HG02840 (cell line): Measurements from ENCODE around the gene APOLD1.
"Not testable (repeated sequence)": the region's sequence is repeated elsewhere in the genome, so short reads cannot be mapped to it uniquely, and the experiment has no call there.

Experiments
- ATAC-seq: cut with Tn5 transposase; IDR thresholded peaks from one replicate; pipeline ENCODE4 v1.9.1; 2021; ENCODE audit warnings: mild to moderate bottlenecking, moderate library complexity, moderate number of reproducible peaks; ENCODE audit not compliant: unreplicated experiment, low FRiP score

The APOLD1 gene

GRCh38 chr12:12837025-12837812 is 51.8 kb downstream of the APOLD1 start:
- no peak for ATAC-seq

GRCh38 chr12:12837813-12838153 is 52.3 kb downstream of the APOLD1 start:
- ATAC-seq = no peak

GRCh38 chr12:12839003-12839395 is 53.5 kb downstream of the APOLD1 start:
- ATAC-seq = no peak

GRCh38 chr12:12839439-12839838 is 54.0 kb downstream of the APOLD1 start:
- not testable (repeated sequence) for ATAC-seq

GRCh38 chr12:12839873-12840579 is 54.6 kb downstream of the APOLD1 start:
- no peak for ATAC-seq

GRCh38 chr12:12840580-12840899 is 55.1 kb downstream of the APOLD1 start:
- no peak for ATAC-seq
